Measurements from ENCODE around the gene ARHGEF39.

- no peak for TF ChIP-seq EZH2phosphoT487 (IDR thresholded peaks at IDR 0.05; ENCODE audit: low read length)
- no peak for TF ChIP-seq CTCF (IDR thresholded peaks at IDR 0.05; ENCODE audit: low read length)
- no peak for TF ChIP-seq EZH2 (optimal IDR thresholded peaks at IDR 0.05; ENCODE audit: low read depth, low read length)
These were observed 12.8 kb downstream of the ARHGEF39 start for GRCh38 chr9:35651956-35652828.

Measured in MM.1S (cell line).